Fibroblast of skin of left biceps (primary cell): ENCODE data around the gene TSFM.

Experiments used
- DNase-seq, 2 experiments: peaks; one replicate each; pipeline ENCODE4 v3.0.0-alpha.2; 2013; ENCODE audit warnings: low read depth in 2 of 2

The TSFM gene

GRCh38 chr12:57746025-57746424 is 36.6 kb upstream of the TSFM start:
- no peak for DNase-seq

- no peak for DNase-seq
These were observed 33.5 kb upstream of the TSFM start for GRCh38 chr12:57749061-57749460.

- no peak for DNase-seq
These were observed 31.8 kb upstream of the TSFM start for GRCh38 chr12:57750561-57751431.

GRCh38 chr12:57751432-57751787 is 31.2 kb upstream of the TSFM start:
- DNase-seq, result no peak

- DNase-seq, result peak; percentile 99
These were observed 30.6 kb upstream of the TSFM start, which contains the start of gene CDK4 for GRCh38 chr12:57751788-57752667. Gene CDK4 (minus strand): TSS chr12:57752310. CDS start chr12:57751717, 593 bp downstream.

- DNase-seq, result no peak
These were observed 30.0 kb upstream of the TSFM start for GRCh38 chr12:57752668-57753000.

GRCh38 chr12:57753756-57754337 is 28.7 kb upstream of the TSFM start:
- DNase-seq, result no peak

GRCh38 chr12:57754411-57755193 is 28.0 kb upstream of the TSFM start, which contains the start of gene MARCHF9:
Gene MARCHF9 (plus strand): TSS chr12:57755103. CDS start chr12:57755529, 426 bp downstream.
- DNase-seq, result no peak

- DNase-seq, result no peak
These were observed 27.5 kb upstream of the TSFM start for GRCh38 chr12:57755194-57755453.

GRCh38 chr12:57755454-57756372 is 26.9 kb upstream of the TSFM start:
- no peak for DNase-seq

GRCh38 chr12:57756406-57757341 is 25.9 kb upstream of the TSFM start:
- no peak for DNase-seq

GRCh38 chr12:57757771-57758170 is 24.8 kb upstream of the TSFM start:
- no peak for DNase-seq

- DNase-seq, result no peak
These were observed 23.8 kb upstream of the TSFM start for GRCh38 chr12:57758552-57759359.

- DNase-seq, result no peak
These were observed 23.1 kb upstream of the TSFM start for GRCh38 chr12:57759360-57759980.

- DNase-seq, result no peak
These were observed 22.1 kb upstream of the TSFM start for GRCh38 chr12:57760347-57760982.

GRCh38 chr12:57761391-57761998 is 21.1 kb upstream of the TSFM start:
- no peak for DNase-seq

GRCh38 chr12:57762463-57762862 is 20.1 kb upstream of the TSFM start:
- DNase-seq, result no peak
